ENCODE results near the gene LDB2.

LDB2 gene

GRCh38 chr4:16682975-16683374 is 215.5 kb downstream of the LDB2 start:
- no peak for DNase-seq

- no peak for DNase-seq
Measured at GRCh38 chr4:16677001-16677944, 221.2 kb downstream of the LDB2 start.

DNA sequence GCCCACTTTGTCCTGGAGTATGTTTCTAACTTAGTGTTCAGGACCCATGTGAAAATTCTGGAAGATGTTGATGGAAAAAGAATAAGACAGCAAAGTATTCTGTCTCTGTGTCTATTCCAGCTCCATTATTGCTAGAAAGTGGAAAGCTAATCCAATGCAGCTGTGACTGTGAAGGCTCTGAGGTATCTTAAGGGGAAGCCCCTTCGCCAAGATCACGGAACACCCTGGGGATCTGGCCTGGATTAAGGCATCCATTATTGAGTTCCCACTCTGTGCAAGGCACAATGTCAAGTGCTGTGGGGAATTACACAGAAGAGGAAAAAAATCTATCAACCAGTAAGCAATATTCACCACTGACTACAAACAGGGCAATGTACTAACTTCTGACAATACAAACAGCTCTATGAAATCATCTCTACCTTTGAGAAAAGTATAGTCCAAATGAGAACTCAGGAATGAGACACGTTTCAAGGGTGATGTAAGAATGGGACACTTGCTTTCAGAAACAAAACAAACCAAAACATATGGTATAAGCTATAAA is 222.1 kb downstream of the LDB2 start:
- DNase-seq, result no peak

DNA sequence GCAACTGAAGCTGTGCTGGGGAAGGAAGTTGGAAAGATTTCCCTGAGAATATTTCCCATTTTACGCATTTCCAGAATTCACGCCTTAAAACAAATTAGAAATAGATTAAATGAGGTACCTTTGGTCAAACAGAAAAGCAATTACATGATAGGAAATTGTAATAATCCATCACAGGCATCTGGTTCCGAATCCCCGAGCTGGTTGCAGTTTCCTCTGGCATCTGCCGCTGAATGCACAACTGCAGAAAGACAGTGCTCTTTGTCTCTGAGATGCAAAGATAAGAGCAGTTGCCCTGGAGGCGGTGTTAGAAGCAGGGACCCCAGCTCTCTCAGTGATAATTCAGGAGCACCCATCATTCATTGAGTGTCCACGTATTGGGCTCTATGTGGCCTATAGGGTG is 224.4 kb downstream of the LDB2 start:
- no peak for DNase-seq

GRCh38 chr4:16672421-16672820 is 226.0 kb downstream of the LDB2 start:
- DNase-seq, result no peak

DNA sequence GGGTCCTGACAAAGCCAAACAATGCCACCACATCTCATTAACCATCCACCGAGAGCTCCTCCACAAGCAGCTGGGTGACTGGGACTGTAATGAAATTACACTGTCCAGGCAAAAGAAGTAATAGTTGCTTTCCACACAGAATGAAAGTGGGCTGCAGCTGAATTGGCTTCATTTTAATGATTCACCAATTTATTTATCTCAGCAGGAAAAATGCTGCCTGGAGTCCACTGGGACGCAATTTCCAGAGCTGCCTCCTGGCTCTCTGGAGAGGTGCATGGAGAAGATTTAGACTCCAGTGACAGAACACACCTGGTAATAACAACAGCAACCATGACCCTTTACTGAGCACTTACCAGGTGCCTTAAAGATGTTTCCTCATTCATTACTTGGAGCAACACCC is 226.7 kb downstream of the LDB2 start:
- no peak for DNase-seq

- no peak for DNase-seq
Measured at GRCh38 chr4:16670727-16671126, 227.7 kb downstream of the LDB2 start.

DNA sequence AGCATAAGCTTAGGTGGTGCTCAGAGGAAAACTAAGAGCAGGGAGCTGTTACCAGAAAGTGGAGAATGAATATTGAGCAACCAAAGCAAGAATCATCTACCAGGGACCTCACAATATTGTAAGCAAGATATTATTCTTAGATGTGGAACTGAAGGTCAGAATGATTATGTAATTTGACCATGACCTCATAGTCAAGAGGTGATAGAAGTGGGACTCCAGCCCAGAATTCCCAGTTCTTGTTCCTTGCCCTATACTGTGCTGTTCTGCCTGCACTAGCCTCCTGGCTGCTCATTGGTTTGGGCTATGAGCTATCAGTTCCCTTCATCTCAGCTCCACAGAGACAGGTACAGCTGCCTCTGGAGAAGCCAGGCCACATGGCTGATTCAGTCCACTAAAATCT is 229.4 kb downstream of the LDB2 start:
- DNase-seq, result no peak

- DNase-seq, result no peak
Measured at GRCh38 chr4:16668488-16668887, 230.0 kb downstream of the LDB2 start.

- DNase-seq, result no peak
Measured at GRCh38 chr4:16667464-16667863, 231.0 kb downstream of the LDB2 start.

- DNase-seq, result no peak
Measured at GRCh38 chr4:16665942-16666551, 232.4 kb downstream of the LDB2 start.

DNA sequence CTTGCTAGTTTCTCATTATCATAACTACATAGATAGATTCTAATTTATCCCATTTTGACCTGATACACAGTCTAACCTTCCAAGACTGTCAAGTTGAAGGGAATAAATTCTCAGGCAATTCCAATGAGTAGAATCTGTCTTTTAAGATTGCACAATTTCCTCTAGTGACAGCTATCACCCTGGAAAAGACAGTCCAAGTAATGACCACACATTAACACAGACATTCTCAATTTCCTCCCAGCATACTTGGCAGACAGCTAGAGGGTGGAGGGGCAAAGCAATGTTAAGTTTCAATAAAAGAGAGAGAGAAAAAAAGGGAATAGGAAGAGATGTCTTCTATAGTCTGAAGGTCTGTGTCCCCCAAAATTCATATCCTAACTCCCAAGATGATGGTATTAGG is 234.7 kb downstream of the LDB2 start:
- no peak for DNase-seq

- DNase-seq, result no peak
Measured at GRCh38 chr4:16663307-16663706, 235.1 kb downstream of the LDB2 start.

DNA sequence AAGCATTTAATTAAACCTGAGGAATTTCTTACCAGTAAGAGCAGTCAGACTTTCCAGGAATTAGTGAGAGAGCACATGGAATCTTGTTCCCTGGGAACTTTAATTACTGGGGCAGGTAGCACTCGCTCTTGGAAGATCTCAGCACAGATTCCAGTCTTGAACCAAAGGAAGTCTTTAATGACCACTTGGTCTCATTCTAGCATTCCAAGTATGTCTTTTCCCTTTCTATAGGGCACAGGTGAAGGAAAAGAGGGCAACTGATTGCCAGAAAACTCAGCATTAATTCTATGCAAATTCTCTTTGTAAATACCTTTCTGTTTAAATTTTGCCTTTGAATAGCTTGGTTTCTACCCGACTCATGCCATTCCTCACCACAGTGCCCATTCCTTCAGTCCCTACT is 236.6 kb downstream of the LDB2 start:
- DNase-seq, result no peak

- no peak for DNase-seq
Measured at GRCh38 chr4:16660656-16661055, 237.8 kb downstream of the LDB2 start.

GRCh38 chr4:16659694-16660093 is 238.8 kb downstream of the LDB2 start:
- no peak for DNase-seq

DNA sequence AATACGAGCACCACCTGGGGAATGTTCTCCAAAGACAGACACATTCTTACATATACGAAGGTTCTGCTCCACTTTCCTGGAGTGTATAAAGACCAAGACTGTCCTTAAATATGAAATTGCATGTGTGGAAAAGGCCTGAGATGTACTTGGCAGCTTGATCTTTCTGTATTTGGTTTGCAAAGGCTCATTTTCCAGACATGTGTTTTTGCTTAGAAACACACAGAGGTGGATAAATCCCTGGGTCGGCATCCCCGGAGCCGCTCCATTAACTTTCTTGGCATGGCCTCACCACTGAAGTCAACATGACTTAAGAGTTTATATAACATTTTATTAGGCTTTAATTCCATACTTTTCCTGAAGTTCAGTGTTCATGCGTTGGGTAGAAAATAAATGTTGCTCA is 239.4 kb downstream of the LDB2 start:
- DNase-seq, result no peak

DNA sequence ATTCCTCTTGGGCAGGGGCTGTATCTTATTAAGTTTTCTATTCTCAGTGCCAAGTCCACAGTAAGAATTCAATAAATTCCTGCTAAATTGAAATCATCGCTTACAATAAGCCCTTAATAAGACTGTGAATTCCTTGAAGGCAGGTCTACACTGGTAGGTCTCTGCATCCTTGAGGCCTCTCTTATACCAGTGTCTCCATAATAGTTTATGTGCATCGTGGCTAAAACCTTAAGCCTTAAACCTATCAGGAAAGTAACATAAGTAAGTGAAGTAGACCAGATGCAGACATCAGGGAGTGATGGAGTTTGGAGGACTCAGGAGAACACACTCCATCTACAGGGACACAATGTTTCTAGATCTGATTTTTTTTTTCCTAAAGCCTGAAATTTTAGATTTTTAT is 240.3 kb downstream of the LDB2 start:
- DNase-seq, result no peak

DNA sequence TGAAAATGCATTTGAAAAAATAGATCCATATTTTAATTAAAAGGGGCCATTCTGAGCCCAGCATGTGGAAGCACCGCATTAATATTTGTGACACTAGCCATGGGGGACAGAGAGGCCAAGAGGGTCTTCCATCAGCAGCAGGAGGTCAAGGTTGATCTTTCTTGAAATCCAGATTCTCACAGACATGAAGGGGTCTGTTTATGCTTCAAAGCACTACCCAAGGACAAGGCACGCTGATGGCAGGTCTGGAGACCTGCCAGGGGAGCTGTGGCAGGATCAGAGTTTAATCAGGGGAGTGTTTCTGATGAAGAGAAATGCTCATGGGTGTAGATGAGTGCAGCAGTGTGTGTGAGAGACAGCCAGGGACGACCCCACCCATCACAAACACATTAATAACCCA is 243.3 kb downstream of the LDB2 start:
- DNase-seq, result no peak

DNA sequence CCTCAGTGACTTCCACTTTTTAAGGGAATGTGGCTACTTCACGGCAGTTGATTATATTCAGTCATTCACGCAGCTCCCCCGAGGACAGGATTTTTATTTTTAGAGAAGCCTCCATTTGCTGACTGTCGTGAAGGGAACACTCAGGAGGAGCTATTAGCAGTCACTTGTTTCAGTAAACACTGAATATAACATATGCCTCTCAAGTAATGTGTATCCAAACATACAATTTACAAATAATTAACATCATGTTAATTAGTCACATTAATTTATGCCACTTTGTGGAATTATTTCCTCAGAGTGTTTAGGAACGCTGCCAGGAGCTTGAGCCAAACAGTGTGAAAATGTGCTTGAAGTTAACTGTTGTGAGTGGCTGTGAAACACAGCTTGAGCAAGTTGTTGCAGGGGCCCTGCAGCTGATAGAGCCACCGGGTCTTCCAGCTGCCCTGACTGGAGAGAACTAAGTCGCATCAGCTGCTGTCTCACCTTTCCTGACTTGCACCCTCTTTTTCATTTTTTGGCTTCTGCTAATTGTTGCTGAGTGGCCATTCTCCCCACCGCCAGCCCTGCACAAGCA is 245.6 kb downstream of the LDB2 start:
- no peak for DNase-seq

GRCh38 chr4:16646459-16646858 is 252.0 kb downstream of the LDB2 start:
- no peak for DNase-seq

GRCh38 chr4:16643893-16644292 is 254.6 kb downstream of the LDB2 start:
- no peak for DNase-seq

DNA sequence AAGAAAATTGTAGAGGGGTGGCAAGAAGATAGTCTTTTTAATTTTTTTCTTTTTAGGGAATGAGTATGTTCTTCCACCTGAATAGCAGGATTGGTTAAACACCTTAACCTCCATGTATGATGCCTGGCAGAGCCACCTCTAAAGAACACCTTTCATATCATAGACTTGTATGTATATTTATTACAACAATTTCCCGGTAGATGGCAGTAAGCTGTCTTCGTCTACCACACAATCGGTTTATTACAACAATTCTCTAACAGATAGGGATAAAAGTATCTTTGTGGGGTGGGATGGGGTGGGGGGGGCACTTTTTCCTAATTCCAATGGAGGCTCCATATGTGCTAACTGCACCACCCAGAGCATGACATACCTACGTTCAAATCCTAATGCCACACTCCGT is 255.5 kb downstream of the LDB2 start:
- no peak for DNase-seq

DNA sequence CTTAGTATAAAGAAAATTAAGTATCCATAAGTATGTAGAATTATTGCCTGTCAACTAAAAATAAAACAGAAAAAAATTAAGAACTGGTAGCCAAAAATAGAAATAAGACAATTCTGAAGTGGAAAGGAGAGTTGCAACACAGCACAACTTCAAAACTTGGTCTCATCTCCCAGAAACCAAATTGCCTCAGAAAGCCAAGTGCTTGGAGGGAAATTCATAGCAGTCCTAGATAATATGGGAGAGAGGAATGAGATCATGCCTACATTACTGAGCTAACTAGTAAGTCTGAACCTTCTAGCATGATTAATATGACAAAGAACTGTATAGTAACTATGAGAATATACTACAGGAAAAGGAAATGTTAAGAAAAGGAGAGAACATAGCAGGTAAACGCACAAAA is 256.5 kb downstream of the LDB2 start:
- no peak for DNase-seq
